Measurements from ENCODE around the gene ADGRG6. TPM values are rescaled to one million over a fixed set of nuclear protein-coding genes. Genes with fewer than 3 reads are reported as not detected.

The ADGRG6 gene
- total RNA-seq, 1 donor from 2014 or later = 0.39 TPM

DNA sequence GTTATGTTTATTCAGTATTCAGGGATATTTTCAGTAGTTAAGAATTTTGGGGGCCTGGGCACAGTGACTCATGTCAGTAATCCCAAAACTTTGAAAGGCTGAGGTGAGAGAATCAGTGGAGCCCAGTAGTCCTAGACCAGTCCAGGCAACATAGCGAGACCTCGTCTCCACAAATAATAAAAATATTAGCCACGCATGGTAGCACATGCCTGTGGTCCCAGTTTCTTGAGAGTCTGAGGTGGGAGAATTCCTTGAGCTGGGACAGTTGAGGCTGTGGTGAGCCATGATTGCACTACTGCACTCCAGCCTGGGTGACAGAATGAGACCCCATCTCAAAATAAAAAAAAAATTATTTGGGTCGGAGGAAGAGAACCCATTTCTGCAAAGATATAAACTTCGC, 20.3 kb downstream of the ADGRG6 start:
- Histone ChIP-seq H3K9ac (no peak overlapping the region), H4K20me1 (ENCODE audit: low read depth) (no peaks in the 10 kb centered on the region), H3K4me2 (no peak overlapping the region), H3K4me1 (no peaks in the 10 kb centered on the region), H2AFZ (replicated peaks) (no peak overlapping the region), H3K36me3 (no peaks in the 10 kb centered on the region), H3K4me3 (no peak overlapping the region), H3K27me3 (no peaks in the 10 kb centered on the region), H3K9me3 (ENCODE audit: low read depth) (no peaks in the 10 kb centered on the region), H3K79me2 (ENCODE audit: low read depth) (no peaks in the 10 kb centered on the region), H3K27ac (no peak overlapping the region), H3F3A (ENCODE audit: low read depth) (peaks cover 11% of the 10 kb centered on the region)
- no peaks in the 10 kb centered on the region for H3K9me3 Mint-ChIP-seq
- H3K36me3 Mint-ChIP-seq = no peaks in the 10 kb centered on the region
- no peak for DNase-seq (ENCODE audit: low spot score)
- H3K4me1 Mint-ChIP-seq = peaks cover 4% of the 10 kb centered on the region
- H3K4me3 Mint-ChIP-seq = no peak overlapping the region
- no peak overlapping the region for H3K27ac Mint-ChIP-seq
- H3K27me3 Mint-ChIP-seq (ENCODE audit: insufficient read depth, low read depth) = no peaks in the 10 kb centered on the region
- no peak for TF ChIP-seq EZH2 (IDR thresholded peaks at IDR 0.05)
- no peak for TF ChIP-seq EZH2phosphoT487 (IDR thresholded peaks at IDR 0.05)
- TF ChIP-seq, protein P1, sequence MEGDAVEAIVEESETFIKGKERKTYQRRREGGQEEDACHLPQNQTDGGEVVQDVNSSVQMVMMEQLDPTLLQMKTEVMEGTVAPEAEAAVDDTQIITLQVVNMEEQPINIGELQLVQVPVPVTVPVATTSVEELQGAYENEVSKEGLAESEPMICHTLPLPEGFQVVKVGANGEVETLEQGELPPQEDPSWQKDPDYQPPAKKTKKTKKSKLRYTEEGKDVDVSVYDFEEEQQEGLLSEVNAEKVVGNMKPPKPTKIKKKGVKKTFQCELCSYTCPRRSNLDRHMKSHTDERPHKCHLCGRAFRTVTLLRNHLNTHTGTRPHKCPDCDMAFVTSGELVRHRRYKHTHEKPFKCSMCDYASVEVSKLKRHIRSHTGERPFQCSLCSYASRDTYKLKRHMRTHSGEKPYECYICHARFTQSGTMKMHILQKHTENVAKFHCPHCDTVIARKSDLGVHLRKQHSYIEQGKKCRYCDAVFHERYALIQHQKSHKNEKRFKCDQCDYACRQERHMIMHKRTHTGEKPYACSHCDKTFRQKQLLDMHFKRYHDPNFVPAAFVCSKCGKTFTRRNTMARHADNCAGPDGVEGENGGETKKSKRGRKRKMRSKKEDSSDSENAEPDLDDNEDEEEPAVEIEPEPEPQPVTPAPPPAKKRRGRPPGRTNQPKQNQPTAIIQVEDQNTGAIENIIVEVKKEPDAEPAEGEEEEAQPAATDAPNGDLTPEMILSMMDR (IDR thresholded peaks at IDR 0.05) = no peak

DNA sequence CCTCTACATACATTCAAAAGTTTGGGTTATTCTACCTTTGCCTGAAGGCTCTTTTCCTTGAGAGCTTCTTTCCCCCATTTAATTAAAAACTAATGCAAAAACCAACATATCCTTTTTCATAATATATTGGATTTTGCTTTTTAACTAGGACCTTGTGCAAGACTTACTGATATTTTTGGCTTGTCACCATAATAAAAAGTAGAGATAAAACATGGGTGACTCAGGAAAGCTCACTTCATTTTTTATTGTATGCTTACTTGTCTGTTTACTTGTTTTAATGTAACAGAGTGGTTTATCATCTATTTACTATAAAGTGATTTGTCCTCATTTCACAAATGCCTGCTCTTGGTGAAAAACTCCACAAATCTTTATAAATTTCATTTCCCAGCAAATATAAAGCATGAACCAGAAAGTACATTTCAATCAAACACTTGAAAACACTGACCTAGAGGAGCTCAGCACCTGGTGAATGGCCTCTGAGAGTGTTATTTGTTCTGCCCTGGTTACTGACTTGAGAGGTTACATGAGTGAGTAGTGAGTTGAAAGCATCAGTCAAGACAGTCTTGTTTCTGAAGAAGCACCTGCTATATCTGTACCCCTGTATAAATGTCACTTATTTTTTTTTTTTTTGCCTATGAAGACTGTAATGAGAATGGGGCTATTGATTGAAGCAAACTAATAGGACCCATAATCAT, 20.8 kb downstream of the ADGRG6 start:
- Histone ChIP-seq H3K4me2 (no peak overlapping the region), H2AFZ (replicated peaks) (no peak overlapping the region), H3K27me3 (no peaks in the 10 kb centered on the region), H3K79me2 (ENCODE audit: low read depth) (no peaks in the 10 kb centered on the region), H3K4me3 (no peak overlapping the region), H3K27ac (no peak overlapping the region), H3K36me3 (no peaks in the 10 kb centered on the region), H4K20me1 (ENCODE audit: low read depth) (no peaks in the 10 kb centered on the region), H3K9me3 (ENCODE audit: low read depth) (no peaks in the 10 kb centered on the region), H3K9ac (no peak overlapping the region), H3F3A (ENCODE audit: low read depth) (peaks cover 7% of the 10 kb centered on the region), H3K4me1 (no peaks in the 10 kb centered on the region)
- TF ChIP-seq EZH2 (IDR thresholded peaks at IDR 0.05) (no peak), EZH2phosphoT487 (IDR thresholded peaks at IDR 0.05) (no peak)
- TF ChIP-seq, protein P1 (IDR thresholded peaks at IDR 0.05) = no peak
- Mint-ChIP-seq H3K27ac (no peak overlapping the region), H3K4me3 (no peak overlapping the region), H3K27me3 (ENCODE audit: insufficient read depth, low read depth) (no peaks in the 10 kb centered on the region), H3K36me3 (no peaks in the 10 kb centered on the region), H3K4me1 (peaks cover 4% of the 10 kb centered on the region), H3K9me3 (no peaks in the 10 kb centered on the region)
- no peak for DNase-seq (ENCODE audit: low spot score)

DNA sequence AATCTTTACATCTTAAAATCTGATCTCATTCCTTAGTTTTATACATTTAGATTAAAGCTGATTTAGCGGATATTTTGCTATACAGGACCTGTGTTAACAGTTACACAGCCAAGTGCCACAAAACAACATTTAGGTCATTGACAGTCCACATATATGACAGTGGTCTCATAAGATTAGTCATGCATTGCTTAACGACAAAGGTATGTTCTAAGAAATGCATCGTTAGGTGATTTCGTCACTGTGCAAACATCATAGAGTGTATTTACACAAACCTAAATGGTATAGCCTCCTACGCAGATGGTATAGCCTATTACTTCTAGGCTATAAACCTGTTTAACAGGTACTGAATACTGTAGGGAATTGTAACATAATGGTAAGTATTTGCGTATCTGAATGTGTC, 21.6 kb downstream of the ADGRG6 start:
- H3F3A ChIP-seq (ENCODE audit: low read depth) = peaks cover 5% of the 10 kb centered on the region
- no peak overlapping the region for H3K27ac ChIP-seq
- H3K36me3 Mint-ChIP-seq = no peaks in the 10 kb centered on the region
- no peak overlapping the region for H3K27ac Mint-ChIP-seq
- no peak overlapping the region for H3K9ac ChIP-seq
- no peaks in the 10 kb centered on the region for H3K27me3 ChIP-seq
- H3K9me3 Mint-ChIP-seq = no peaks in the 10 kb centered on the region
- H4K20me1 ChIP-seq (ENCODE audit: low read depth) = no peaks in the 10 kb centered on the region
- no peak overlapping the region for H3K4me3 Mint-ChIP-seq
- H3K79me2 ChIP-seq (ENCODE audit: low read depth) = no peaks in the 10 kb centered on the region
- no peaks in the 10 kb centered on the region for H3K36me3 ChIP-seq
- H3K4me1 ChIP-seq = no peaks in the 10 kb centered on the region
- no peaks in the 10 kb centered on the region for H3K27me3 Mint-ChIP-seq (ENCODE audit: insufficient read depth, low read depth)
- H3K4me2 ChIP-seq = no peak overlapping the region
- no peak overlapping the region for H3K4me3 ChIP-seq
- DNase-seq (ENCODE audit: low spot score) = no peak
- TF ChIP-seq EZH2phosphoT487 (IDR thresholded peaks at IDR 0.05) (no peak), EZH2 (IDR thresholded peaks at IDR 0.05) (no peak)
- TF ChIP-seq, protein P1 (IDR thresholded peaks at IDR 0.05) = no peak
- no peak overlapping the region for H2AFZ ChIP-seq (replicated peaks)
- no peaks in the 10 kb centered on the region for H3K9me3 ChIP-seq (ENCODE audit: low read depth)
- H3K4me1 Mint-ChIP-seq = peaks cover 4% of the 10 kb centered on the region
